ENCODE measurements around the gene ELOVL1.

Gene ELOVL1

GRCh38 chr1:43352881-43353280 is 14.9 kb downstream of the ELOVL1 start:
- DNase-seq, result no peak

- no peak for DNase-seq
Observed at GRCh38 chr1:43352351-43352705, 15.5 kb downstream of the ELOVL1 start.

- no peak for DNase-seq
Observed at GRCh38 chr1:43351421-43352350, 16.1 kb downstream of the ELOVL1 start.

- no peak for DNase-seq
Observed at GRCh38 chr1:43350976-43351375, 16.8 kb downstream of the ELOVL1 start.

GRCh38 chr1:43349594-43350306 is 18.1 kb downstream of the ELOVL1 start:
- DNase-seq, result no peak

GRCh38 chr1:43348809-43349593 is 18.8 kb downstream of the ELOVL1 start:
- DNase-seq, result peak; percentile 94

- peak; percentile 77 for DNase-seq
Observed at GRCh38 chr1:43348343-43348808, 19.4 kb downstream of the ELOVL1 start.

GRCh38 chr1:43346636-43347035 is 21.2 kb downstream of the ELOVL1 start:
- no peak for DNase-seq

GRCh38 chr1:43345120-43345519 is 22.7 kb downstream of the ELOVL1 start:
- no peak for DNase-seq

- no peak for DNase-seq
Observed at GRCh38 chr1:43344267-43344850, 23.5 kb downstream of the ELOVL1 start.

GRCh38 chr1:43340559-43340958 is 27.3 kb downstream of the ELOVL1 start:
- DNase-seq, result no peak

GRCh38 chr1:43339584-43340232 is 28.1 kb downstream of the ELOVL1 start:
- no peak for DNase-seq

GRCh38 chr1:43338001-43338400 is 29.8 kb downstream of the ELOVL1 start:
- no peak for DNase-seq

- DNase-seq, result no peak
Observed at GRCh38 chr1:43337588-43337987, 30.2 kb downstream of the ELOVL1 start, which contains the start of gene MPL. MPL (plus strand) TSS chr1:43337818; CDS start chr1:43337849, 31 bp downstream.

GRCh38 chr1:43334453-43335205 is 33.2 kb downstream of the ELOVL1 start:
- DNase-seq, result no peak

GRCh38 chr1:43331688-43332087 is 36.1 kb downstream of the ELOVL1 start:
- no peak for DNase-seq

GRCh38 chr1:43329995-43330751 is 37.6 kb downstream of the ELOVL1 start:
- DNase-seq, result no peak

- DNase-seq, result no peak
Observed at GRCh38 chr1:43327549-43328292, 40.1 kb downstream of the ELOVL1 start.

- DNase-seq, result no peak
Observed at GRCh38 chr1:43325381-43325780, 42.4 kb downstream of the ELOVL1 start.

- DNase-seq, result peak; percentile 33
Observed at GRCh38 chr1:43324810-43325209, 43.0 kb downstream of the ELOVL1 start.
